Heart left ventricle (tissue), 13 donors: ENCODE data around the gene ST8SIA6.

ENCODE experiments used
- POLR2A ChIP-seq, 2 donors: fragments of 450-650 bp; IDR thresholded peaks; one replicate each; pipeline ENCODE4 v1.6.1; 2017; ENCODE audit warnings: antibody characterized with exemption in 2 of 2, mild to moderate bottlenecking in 2 of 2, moderate library complexity in 2 of 2
- TF ChIP-seq, protein P1 (sequence below), 12 donors: fragments of 200-600 bp; sonication (generic) in 4 of 12; IDR thresholded peaks; one replicate each; pipeline versions ENCODE4 v1.5.0 to v1.8.0; 2018 to 2022; ENCODE audit warnings: antibody characterized with exemption in 12 of 12, mild to moderate bottlenecking in 5 of 12
- donor health status: ischemic (EF 13 %, LVEDD 7.1; RV severe dilation, severe dysfunction).
- donor health status: DM: no; HTN: yes; CAD: no.
- donor health status: DM: no; HTN: no; CAD: no.
- donor health status: ischemic (EF 25% LVEDD 6.9; RV normal size, moderate dysfunction).
- donor health status: ischemic (EF 25% LVEDD 5.7; RV mildly dilated, moderate dysfunction).
- donor health status: ischemic (EF 35%, LVEDD 5.7; RV mildly dilated, moderate dysfunction).
- donor health status: nonischemic (EF 11% LVEDD 7.7; RV severe dilation, severe dysfunction).
- donor health status: DM: yes; HTN: yes; CAD: no.
- donor health status: PGD.
- donor health status: ischemic (EF 29% LVEDD 5.4; RV normal size, mild dysfunction).
- donor health status: nonischemic (EF 23%, LVEDD 6.1; RV moderate dilation, normal function).

DNA sequence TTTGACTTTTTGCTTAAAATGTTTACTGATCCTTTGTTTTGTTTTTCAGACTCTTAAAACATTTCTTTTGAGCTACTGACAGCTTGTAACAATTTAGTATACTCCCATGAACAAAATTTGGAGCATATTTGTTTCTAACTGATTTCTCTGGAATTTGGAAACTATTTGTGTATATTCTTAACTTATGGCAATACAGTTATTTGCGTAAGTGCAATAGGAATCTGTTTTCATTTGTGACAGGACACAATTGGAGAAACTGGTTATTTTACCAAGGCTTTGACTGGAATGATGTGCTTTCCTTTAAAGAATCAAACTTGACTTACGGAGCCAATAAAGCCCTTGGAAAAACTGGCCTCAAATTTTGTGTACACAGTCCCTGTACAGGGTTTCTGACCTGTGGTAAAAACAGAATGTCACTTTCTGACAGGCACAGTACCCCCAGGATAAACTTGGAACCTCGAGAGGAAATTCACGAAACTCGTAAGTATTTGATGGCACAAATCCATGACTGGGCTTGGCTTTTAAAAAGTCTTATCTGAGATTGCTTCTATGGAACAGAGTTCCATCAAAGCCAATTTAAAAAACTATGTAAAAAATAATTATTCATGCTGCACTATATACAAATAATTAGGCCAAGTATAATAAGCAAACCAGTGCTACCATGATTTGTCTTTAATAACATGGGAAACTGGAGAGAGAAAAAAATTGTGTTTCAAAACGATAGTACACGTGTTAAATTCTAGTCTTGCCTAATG lies 70.4 kb downstream of the ST8SIA6 start:
- TF ChIP-seq, protein P1, sequence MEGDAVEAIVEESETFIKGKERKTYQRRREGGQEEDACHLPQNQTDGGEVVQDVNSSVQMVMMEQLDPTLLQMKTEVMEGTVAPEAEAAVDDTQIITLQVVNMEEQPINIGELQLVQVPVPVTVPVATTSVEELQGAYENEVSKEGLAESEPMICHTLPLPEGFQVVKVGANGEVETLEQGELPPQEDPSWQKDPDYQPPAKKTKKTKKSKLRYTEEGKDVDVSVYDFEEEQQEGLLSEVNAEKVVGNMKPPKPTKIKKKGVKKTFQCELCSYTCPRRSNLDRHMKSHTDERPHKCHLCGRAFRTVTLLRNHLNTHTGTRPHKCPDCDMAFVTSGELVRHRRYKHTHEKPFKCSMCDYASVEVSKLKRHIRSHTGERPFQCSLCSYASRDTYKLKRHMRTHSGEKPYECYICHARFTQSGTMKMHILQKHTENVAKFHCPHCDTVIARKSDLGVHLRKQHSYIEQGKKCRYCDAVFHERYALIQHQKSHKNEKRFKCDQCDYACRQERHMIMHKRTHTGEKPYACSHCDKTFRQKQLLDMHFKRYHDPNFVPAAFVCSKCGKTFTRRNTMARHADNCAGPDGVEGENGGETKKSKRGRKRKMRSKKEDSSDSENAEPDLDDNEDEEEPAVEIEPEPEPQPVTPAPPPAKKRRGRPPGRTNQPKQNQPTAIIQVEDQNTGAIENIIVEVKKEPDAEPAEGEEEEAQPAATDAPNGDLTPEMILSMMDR (IDR thresholded peaks at IDR 0.05), result no peak
- TF ChIP-seq POLR2A (IDR thresholded peaks at IDR 0.05), result no peak
